Vagina (tissue), 2 donors: Measurements from ENCODE around the gene SPACA6.

Experiments used
- CTCF ChIP-seq, 3 experiments: fragments of 450-650 bp in 2 of 3; fragments of 200-600 bp in 1 of 3; sonication (generic) in 1 of 3; IDR thresholded peaks; one replicate each; pipeline ENCODE4 v1.5.1; 2017 to 2019; ENCODE audit warnings: antibody characterized with exemption in 3 of 3, mild to moderate bottlenecking in 2 of 3, moderate library complexity in 2 of 3
- POLR2A ChIP-seq, 2 donors: fragments of 450-650 bp; IDR thresholded peaks; one replicate each; pipeline ENCODE4 v1.6.1; 2017; ENCODE audit warnings: antibody characterized with exemption in 2 of 2, mild to moderate bottlenecking in 2 of 2, moderate library complexity in 2 of 2

- TF ChIP-seq CTCF (IDR thresholded peaks at IDR 0.05) (no peak), POLR2A (IDR thresholded peaks at IDR 0.05) (no peak)
These were observed 29.0 kb upstream of the SPACA6 start for GRCh38 chr19:51664131-51664530.
